Natural killer cell treated with Interleukin-12 subunit alpha and Interleukin-12 subunit beta and Interleukin-15 and Interleukin-18, amount 100 ng/mL, for 72 hours (primary cell): Measurements from ENCODE around the gene TRPC4AP. TPM values are rescaled to one million over a fixed set of nuclear protein-coding genes. Genes with fewer than 3 reads are reported as not detected.

Experiments used
- ATAC-seq, 2 donors: fragments of 150-1000 bp; cut with Tn5 transposase in 1 of 2; sonication (Bioruptor Pico), chemical (Tn5 transposase) in 1 of 2; 2 replicates each; pipeline ENCODE4 v1.10.0; 2021
- DNase-seq: peaks from one replicate; pipeline ENCODE4 v3.0.0; 2022; ENCODE audit warnings: low spot score
- H3K27ac Mint-ChIP-seq, 2 donors: 1 replicate in 1 of 2; 2 replicates in 1 of 2; pipeline ENCODE4 v1.8.0; 2022; ENCODE audit warnings: mixed read lengths in 2 of 2, mild to moderate bottlenecking in 1 of 2, moderate library complexity in 1 of 2
- H3K27me3 Mint-ChIP-seq, 2 donors: 1 replicate in 1 of 2; 2 replicates in 1 of 2; pipeline ENCODE4 v1.8.0; 2022; ENCODE audit warnings: mixed read lengths in 2 of 2
- H3K36me3 Mint-ChIP-seq: one replicate; pipeline ENCODE4 v1.8.0; 2022; ENCODE audit warnings: mixed read lengths
- H3K4me1 Mint-ChIP-seq, 2 donors: 1 replicate in 1 of 2; 2 replicates in 1 of 2; pipeline ENCODE4 v1.8.0; 2022; ENCODE audit warnings: low read depth in 2 of 2, mixed read lengths in 2 of 2, mild to moderate bottlenecking in 1 of 2
- H3K4me3 Mint-ChIP-seq: one replicate; pipeline ENCODE4 v1.8.0; 2022; ENCODE audit warnings: mixed read lengths
- H3K9me3 Mint-ChIP-seq: 2 replicates; pipeline ENCODE4 v1.8.0; 2022; ENCODE audit warnings: mixed read lengths
- total RNA-seq, 2 donors: library from RNA; stranded (reverse); gene quantifications; one replicate each; pipeline ENCODE4 v1.2.3, GENCODE V29; 2022

Gene TRPC4AP, protein sequence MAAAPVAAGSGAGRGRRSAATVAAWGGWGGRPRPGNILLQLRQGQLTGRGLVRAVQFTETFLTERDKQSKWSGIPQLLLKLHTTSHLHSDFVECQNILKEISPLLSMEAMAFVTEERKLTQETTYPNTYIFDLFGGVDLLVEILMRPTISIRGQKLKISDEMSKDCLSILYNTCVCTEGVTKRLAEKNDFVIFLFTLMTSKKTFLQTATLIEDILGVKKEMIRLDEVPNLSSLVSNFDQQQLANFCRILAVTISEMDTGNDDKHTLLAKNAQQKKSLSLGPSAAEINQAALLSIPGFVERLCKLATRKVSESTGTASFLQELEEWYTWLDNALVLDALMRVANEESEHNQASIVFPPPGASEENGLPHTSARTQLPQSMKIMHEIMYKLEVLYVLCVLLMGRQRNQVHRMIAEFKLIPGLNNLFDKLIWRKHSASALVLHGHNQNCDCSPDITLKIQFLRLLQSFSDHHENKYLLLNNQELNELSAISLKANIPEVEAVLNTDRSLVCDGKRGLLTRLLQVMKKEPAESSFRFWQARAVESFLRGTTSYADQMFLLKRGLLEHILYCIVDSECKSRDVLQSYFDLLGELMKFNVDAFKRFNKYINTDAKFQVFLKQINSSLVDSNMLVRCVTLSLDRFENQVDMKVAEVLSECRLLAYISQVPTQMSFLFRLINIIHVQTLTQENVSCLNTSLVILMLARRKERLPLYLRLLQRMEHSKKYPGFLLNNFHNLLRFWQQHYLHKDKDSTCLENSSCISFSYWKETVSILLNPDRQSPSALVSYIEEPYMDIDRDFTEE
- total RNA-seq: 10 to 100 TPM; 62.8 to 86.4 TPM

- no peaks in the 10 kb centered on the region for H3K9me3 Mint-ChIP-seq
- DNase-seq (peak; percentile 89), ATAC-seq (peak; percentile 96 to 97)
- H3K4me3 Mint-ChIP-seq: peak within 1 kb of the TSS; percentile 97
- peak within 1 kb of the TSS; percentile 88 to 99 for H3K27ac Mint-ChIP-seq
- H3K4me1 Mint-ChIP-seq: peaks cover 39 to 40% of the 10 kb centered on the region in 2 donors
- no peaks in the 10 kb centered on the region for H3K27me3 Mint-ChIP-seq
- H3K36me3 Mint-ChIP-seq: peaks cover 10% of the 10 kb centered on the region
Observed at GRCh38 chr20:35092524-35093266, at the start of gene TRPC4AP. TRPC4AP (minus strand) TSS chr20:35092807; CDS start chr20:35092781, 26 bp downstream.

GRCh38 chr20:35135867-35136586 is 43.4 kb upstream of the TRPC4AP start:
- H3K9me3 Mint-ChIP-seq: no peaks in the 10 kb centered on the region
- no peaks in the 10 kb centered on the region for H3K27me3 Mint-ChIP-seq
- peaks cover 4% of the 10 kb centered on the region for H3K36me3 Mint-ChIP-seq
- DNase-seq (peak; percentile 66), ATAC-seq (peak; percentile 82 to 88)
- peak overlapping the region; percentile 50 to 84 for H3K27ac Mint-ChIP-seq
- peak overlapping the region; percentile 23 for H3K4me3 Mint-ChIP-seq
- H3K4me1 Mint-ChIP-seq: peaks cover 5 to 8% of the 10 kb centered on the region in 2 donors

GRCh38 chr20:35134880-35135279 is 42.3 kb upstream of the TRPC4AP start:
- Mint-ChIP-seq H3K4me1 (peaks cover 5% of the 10 kb centered on the region in 2 donors), H3K9me3 (no peaks in the 10 kb centered on the region), H3K36me3 (peaks cover 9% of the 10 kb centered on the region), H3K27ac (no peak overlapping the region), H3K4me3 (no peak overlapping the region), H3K27me3 (no peaks in the 10 kb centered on the region)
- DNase-seq (no peak), ATAC-seq (no peak)

GRCh38 chr20:35134472-35134871 is 41.9 kb upstream of the TRPC4AP start:
- DNase-seq: no peak
- H3K36me3 Mint-ChIP-seq: peaks cover 9% of the 10 kb centered on the region
- H3K4me1 Mint-ChIP-seq: peaks cover 5% of the 10 kb centered on the region in 2 donors
- no peak for ATAC-seq
- no peaks in the 10 kb centered on the region for H3K9me3 Mint-ChIP-seq
- H3K4me3 Mint-ChIP-seq: no peak overlapping the region
- H3K27ac Mint-ChIP-seq: no peak overlapping the region
- H3K27me3 Mint-ChIP-seq: no peaks in the 10 kb centered on the region

GRCh38 chr20:35133735-35134134 is 41.1 kb upstream of the TRPC4AP start:
- Mint-ChIP-seq H3K36me3 (peaks cover 9% of the 10 kb centered on the region), H3K4me1 (peaks cover 5% of the 10 kb centered on the region in 2 donors), H3K27ac (peak overlapping the region in 1 of 2 donors; percentile 29), H3K27me3 (no peaks in the 10 kb centered on the region), H3K9me3 (no peaks in the 10 kb centered on the region), H3K4me3 (no peak overlapping the region)
- DNase-seq (no peak), ATAC-seq (no peak)

- ATAC-seq (no peak), DNase-seq (no peak)
- no peaks in the 10 kb centered on the region for H3K27me3 Mint-ChIP-seq
- H3K4me3 Mint-ChIP-seq: no peak overlapping the region
- no peaks in the 10 kb centered on the region for H3K9me3 Mint-ChIP-seq
- H3K36me3 Mint-ChIP-seq: peaks cover 9% of the 10 kb centered on the region
- no peak overlapping the region for H3K27ac Mint-ChIP-seq
- H3K4me1 Mint-ChIP-seq: peaks cover 5% of the 10 kb centered on the region in 2 donors
Observed at GRCh38 chr20:35133031-35133430, 40.4 kb upstream of the TRPC4AP start.

DNA sequence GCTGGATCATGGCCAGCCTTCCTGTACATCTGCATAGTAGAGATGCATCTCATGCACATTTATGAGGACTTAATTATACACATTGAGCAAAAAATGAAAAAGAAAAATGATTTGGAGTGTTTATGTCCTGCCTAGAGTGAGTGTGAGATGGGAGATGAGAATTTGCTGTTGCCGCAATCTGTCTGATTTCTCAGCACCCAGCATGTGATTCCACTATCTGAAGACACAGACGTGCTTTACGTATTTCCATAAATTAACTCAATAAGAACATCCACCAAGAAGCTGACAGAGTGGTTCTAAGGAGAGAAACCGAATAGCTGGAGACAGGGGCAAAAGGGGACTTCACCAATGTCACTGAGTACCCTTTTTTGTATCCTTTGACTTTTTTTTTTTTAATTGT is 39.3 kb upstream of the TRPC4AP start:
- DNase-seq (no peak), ATAC-seq (no peak)
- H3K4me1 Mint-ChIP-seq: peaks cover 5% of the 10 kb centered on the region in 2 donors
- no peaks in the 10 kb centered on the region for H3K9me3 Mint-ChIP-seq
- no peak overlapping the region for H3K27ac Mint-ChIP-seq
- peaks cover 13% of the 10 kb centered on the region for H3K36me3 Mint-ChIP-seq
- no peaks in the 10 kb centered on the region for H3K27me3 Mint-ChIP-seq
- no peak overlapping the region for H3K4me3 Mint-ChIP-seq

DNA sequence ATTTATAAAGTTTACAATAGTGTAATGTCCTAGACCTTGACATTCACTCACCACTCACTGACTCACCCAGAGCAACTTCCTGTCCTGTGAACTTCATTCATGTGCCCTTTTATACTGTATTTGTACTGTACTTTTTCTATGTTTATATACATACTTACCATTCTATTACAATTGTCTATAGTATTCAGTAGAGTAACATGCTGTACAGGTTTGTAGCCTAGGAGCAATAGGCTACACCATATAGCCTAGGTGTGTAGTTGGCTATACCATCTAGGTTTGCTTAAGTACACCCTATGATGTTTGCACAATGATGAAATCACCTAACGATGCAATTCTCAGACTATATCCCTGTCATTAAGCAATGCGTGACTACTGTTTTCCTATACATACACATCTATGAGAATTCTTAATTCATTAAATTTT is 37.1 kb upstream of the TRPC4AP start:
- H3K9me3 Mint-ChIP-seq: no peaks in the 10 kb centered on the region
- no peaks in the 10 kb centered on the region for H3K27me3 Mint-ChIP-seq
- ATAC-seq (peak; percentile 44 to 62), DNase-seq (no peak)
- no peaks in the 10 kb centered on the region for H3K4me1 Mint-ChIP-seq
- peaks cover 18% of the 10 kb centered on the region for H3K36me3 Mint-ChIP-seq
- no peak overlapping the region for H3K4me3 Mint-ChIP-seq
- peak overlapping the region in 1 of 2 donors; percentile 53 for H3K27ac Mint-ChIP-seq

- Mint-ChIP-seq H3K27ac (no peak overlapping the region), H3K27me3 (no peaks in the 10 kb centered on the region), H3K9me3 (no peaks in the 10 kb centered on the region), H3K4me1 (no peaks in the 10 kb centered on the region), H3K4me3 (no peak overlapping the region), H3K36me3 (peaks cover 15% of the 10 kb centered on the region)
- no peak for ATAC-seq
- DNase-seq: no peak
Observed at GRCh38 chr20:35125753-35126152, 33.1 kb upstream of the TRPC4AP start.

GRCh38 chr20:35122756-35123405 is 30.3 kb upstream of the TRPC4AP start:
- no peak overlapping the region for H3K4me3 Mint-ChIP-seq
- H3K4me1 Mint-ChIP-seq: peaks cover 8 to 10% of the 10 kb centered on the region in 2 donors
- H3K36me3 Mint-ChIP-seq: peaks cover 22% of the 10 kb centered on the region
- H3K9me3 Mint-ChIP-seq: no peaks in the 10 kb centered on the region
- DNase-seq (no peak), ATAC-seq (no peak)
- H3K27ac Mint-ChIP-seq: no peak overlapping the region
- H3K27me3 Mint-ChIP-seq: no peaks in the 10 kb centered on the region

DNA sequence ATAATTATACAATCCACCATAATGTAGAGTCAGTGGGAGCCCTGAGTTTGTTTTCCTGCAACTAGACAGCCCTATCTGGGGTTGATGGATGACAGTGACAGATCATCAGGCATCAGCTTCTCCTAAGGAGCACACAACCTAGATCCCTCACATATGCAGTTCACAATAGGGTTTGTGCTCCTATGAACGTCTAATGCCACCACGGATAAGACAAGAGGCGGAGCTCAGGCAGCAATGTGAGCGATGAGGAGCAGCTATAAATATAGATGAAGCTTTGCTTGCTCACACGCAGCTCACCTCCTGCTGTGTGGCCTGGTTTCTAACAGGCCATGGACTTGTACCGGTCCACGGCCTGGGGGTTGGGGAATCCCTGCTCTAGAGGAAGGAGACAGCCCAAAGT is 28.6 kb upstream of the TRPC4AP start:
- Mint-ChIP-seq H3K9me3 (no peaks in the 10 kb centered on the region), H3K36me3 (peaks cover 20% of the 10 kb centered on the region), H3K4me1 (peaks cover 11 to 24% of the 10 kb centered on the region in 2 donors), H3K4me3 (no peak overlapping the region), H3K27me3 (no peaks in the 10 kb centered on the region), H3K27ac (peak overlapping the region in 1 of 2 donors; percentile 81)
- no peak for ATAC-seq
- no peak for DNase-seq

DNA sequence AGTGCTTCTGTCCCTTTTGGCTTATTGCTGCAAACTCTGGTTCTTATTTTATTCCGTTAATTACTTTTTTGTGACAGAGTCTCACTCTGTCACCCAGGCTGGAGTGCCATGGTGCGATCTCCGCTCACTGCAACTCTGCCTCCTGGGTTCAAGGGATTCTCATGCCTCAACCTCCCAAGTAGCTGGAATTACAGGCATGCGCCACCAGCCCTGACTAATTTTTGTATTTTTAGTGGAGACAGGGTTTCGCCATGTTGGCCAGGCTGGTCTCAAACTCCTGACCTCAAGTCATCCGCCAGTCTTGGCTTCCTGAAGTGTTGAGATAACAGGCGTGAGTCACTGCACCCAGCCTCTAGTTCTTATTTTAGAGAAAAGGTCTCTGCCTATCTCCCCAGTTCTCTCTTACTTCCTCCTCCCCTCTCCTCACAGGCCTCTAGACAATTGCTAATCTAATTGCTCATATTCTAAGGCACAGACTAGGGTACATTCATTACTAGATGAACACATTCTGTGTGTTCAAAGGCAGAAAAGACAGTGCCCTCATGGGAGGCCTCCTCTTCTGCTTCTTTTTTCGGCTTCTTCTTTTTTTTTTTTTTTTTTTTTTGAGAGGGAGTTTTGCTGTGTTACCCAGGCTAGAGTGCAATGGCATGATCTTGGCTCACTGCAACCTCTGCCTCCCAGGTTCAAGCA is 27.6 kb upstream of the TRPC4AP start:
- Mint-ChIP-seq H3K27me3 (no peaks in the 10 kb centered on the region), H3K27ac (peak overlapping the region; percentile 53 to 81), H3K4me1 (peaks cover 14 to 25% of the 10 kb centered on the region in 2 donors), H3K9me3 (no peaks in the 10 kb centered on the region), H3K36me3 (peaks cover 17% of the 10 kb centered on the region), H3K4me3 (peak overlapping the region; percentile 45)
- DNase-seq (no peak), ATAC-seq (peak in 1 of 2 donors; percentile 90)
